Hepatocyte (in vitro differentiated cells): Measurements from ENCODE around the gene KIF15. TPM values are rescaled to one million over a fixed set of nuclear protein-coding genes. Genes with fewer than 3 reads are reported as not detected.

Experiments used
- DNase-seq: peaks from one replicate; pipeline ENCODE4 v3.0.0-alpha.2; 2016; ENCODE audit warnings: low spot score
- H2AFZ ChIP-seq: fragments of 200-600 bp; sonication (generic); 2 replicates; pipeline ENCODE4 v1.6.0; 2016; ENCODE audit warnings: antibody characterized with exemption, mild to moderate bottlenecking
- H3K27ac ChIP-seq: fragments of 200-600 bp; sonication (generic); 2 replicates; pipeline ENCODE4 v1.5.1; 2016; ENCODE audit warnings: mild to moderate bottlenecking
- H3K27me3 ChIP-seq: fragments of 200-600 bp; sonication (generic); 2 replicates; pipeline ENCODE4 v1.6.1; 2016
- H3K36me3 ChIP-seq: fragments of 200-600 bp; sonication (generic); replicated peaks from 2 replicates; pipeline ENCODE4 v1.5.1; 2016; ENCODE audit warnings: low read depth; ENCODE audit not compliant: insufficient read depth
- H3K4me1 ChIP-seq: fragments of 200-600 bp; sonication (generic); 2 replicates; pipeline ENCODE4 v1.5.1; 2016; ENCODE audit warnings: mild to moderate bottlenecking, moderate library complexity; ENCODE audit not compliant: insufficient read depth
- H3K4me2 ChIP-seq: fragments of 200-600 bp; sonication (generic); 2 replicates; pipeline ENCODE4 v1.6.0; 2016
- H3K4me3 ChIP-seq: fragments of 200-600 bp; sonication (generic); 2 replicates; pipeline ENCODE4 v1.5.1; 2016; ENCODE audit warnings: mild to moderate bottlenecking
- H3K79me2 ChIP-seq: fragments of 200-600 bp; sonication (generic); 2 replicates; pipeline ENCODE4 v1.6.0; 2017; ENCODE audit warnings: mild to moderate bottlenecking
- H3K9me2 ChIP-seq: fragments of 200-600 bp; sonication (generic); replicated peaks from 2 replicates; pipeline ENCODE4 v1.6.0; 2017; ENCODE audit warnings: mild to moderate bottlenecking; ENCODE audit not compliant: insufficient read depth
- H3K9me3 ChIP-seq: fragments of 200-600 bp; sonication (generic); 2 replicates; pipeline ENCODE4 v1.5.1; 2016; ENCODE audit warnings: low read depth, mild to moderate bottlenecking
- H4K20me1 ChIP-seq: fragments of 200-600 bp; sonication (generic); 2 replicates; pipeline ENCODE4 v1.6.0; 2016; ENCODE audit warnings: mild to moderate bottlenecking; ENCODE audit not compliant: insufficient read depth, poor library complexity, severe bottlenecking
- CTCF ChIP-seq: fragments of 200-600 bp; sonication (generic); IDR thresholded peaks from 2 replicates; pipeline ENCODE4 v1.5.1; 2016; ENCODE audit warnings: antibody characterized with exemption, mild to moderate bottlenecking; ENCODE audit not compliant: poor library complexity
- EZH2 ChIP-seq: fragments of 200-600 bp; sonication (generic); IDR thresholded peaks from 2 replicates; pipeline ENCODE4 v1.6.1; 2016; ENCODE audit warnings: antibody characterized with exemption, mild to moderate bottlenecking, borderline replicate concordance
- EZH2phosphoT487 ChIP-seq: fragments of 200-600 bp; sonication (generic); IDR thresholded peaks from one replicate; pipeline ENCODE4 v1.6.1; 2018; ENCODE audit warnings: antibody characterized with exemption, mild to moderate bottlenecking, low read depth, moderate library complexity; ENCODE audit not compliant: unreplicated experiment, severe bottlenecking
- WGBS: methylation state at CpG from one replicate; pipeline ENCODE4 v1.1.6; 2016; ENCODE audit warnings: low lambda C conversion rate; ENCODE audit errors: missing lambda C conversion rate; 5-methylcytosine and 5-hydroxymethylcytosine counted together
- polyA plus RNA-seq: library from polyadenylated mRNA; unstranded; fragments of >200 nt; fragmentation: Nextera tagmentation; extraction: Ambion mirVana; gene quantifications from 2 replicates; pipeline ENCODE4 v1.2.1, GENCODE V29; 2016
- total RNA-seq: library from RNA; depleted of rRNA; stranded (reverse); fragments of >200 nt; gene quantifications from 2 replicates; pipeline ENCODE4 v1.2.3, GENCODE V29; 2014

KIF15 gene
- total and polyA plus RNA-seq, 2 experiments from 2014 or later, result 2.6 to 4.1 TPM

- no peaks in the 10 kb centered on the region for H4K20me1 ChIP-seq
- 84% methylated on average over 7 of the region's 7 CpGs for WGBS
- H2AFZ ChIP-seq, result no peak overlapping the region
- peaks cover 5% of the 10 kb centered on the region for H3K79me2 ChIP-seq
- no peak overlapping the region for H3K27ac ChIP-seq
- no peaks in the 10 kb centered on the region for H3K36me3 ChIP-seq
- no peaks in the 10 kb centered on the region for H3K27me3 ChIP-seq
- H3K9me2 ChIP-seq, result no peaks in the 10 kb centered on the region
- H3K4me1 ChIP-seq, result peaks cover 10% of the 10 kb centered on the region
- no peak overlapping the region for H3K4me3 ChIP-seq
- H3K4me2 ChIP-seq, result no peak overlapping the region
- TF ChIP-seq EZH2phosphoT487 (no peak), CTCF (no peak), EZH2 (no peak)
- H3K9me3 ChIP-seq, result no peaks in the 10 kb centered on the region
- no peak for DNase-seq
Observed at GRCh38 chr3:44865272-44866035, 103.9 kb downstream of the KIF15 start.

GRCh38 chr3:44867421-44868111 is 106.0 kb downstream of the KIF15 start:
- Histone ChIP-seq H3K79me2 (peaks cover 2% of the 10 kb centered on the region), H3K4me1 (peaks cover 2% of the 10 kb centered on the region), H3K27me3 (no peaks in the 10 kb centered on the region), H3K9me3 (no peaks in the 10 kb centered on the region), H3K9me2 (no peaks in the 10 kb centered on the region), H3K27ac (no peak overlapping the region), H3K4me3 (no peak overlapping the region), H2AFZ (no peak overlapping the region), H3K4me2 (no peak overlapping the region), H3K36me3 (no peaks in the 10 kb centered on the region), H4K20me1 (no peaks in the 10 kb centered on the region)
- TF ChIP-seq EZH2phosphoT487 (no peak), CTCF (no peak), EZH2 (no peak)
- WGBS, result 88% methylated on average over 7 of the region's 7 CpGs
- DNase-seq, result no peak

GRCh38 chr3:44870375-44871061 is 108.9 kb downstream of the KIF15 start:
- no peaks in the 10 kb centered on the region for H3K36me3 ChIP-seq
- no peak overlapping the region for H2AFZ ChIP-seq
- 73% methylated on average over 8 of the region's 8 CpGs for WGBS
- H3K4me1 ChIP-seq, result no peaks in the 10 kb centered on the region
- no peaks in the 10 kb centered on the region for H3K27me3 ChIP-seq
- H3K27ac ChIP-seq, result no peak overlapping the region
- H3K9me3 ChIP-seq, result no peaks in the 10 kb centered on the region
- H3K4me2 ChIP-seq, result no peak overlapping the region
- H4K20me1 ChIP-seq, result no peaks in the 10 kb centered on the region
- no peak for TF ChIP-seq EZH2phosphoT487
- TF ChIP-seq EZH2, result no peak
- TF ChIP-seq CTCF, result no peak
- no peak for DNase-seq
- H3K9me2 ChIP-seq, result no peaks in the 10 kb centered on the region
- no peaks in the 10 kb centered on the region for H3K79me2 ChIP-seq
- H3K4me3 ChIP-seq, result no peak overlapping the region
